CD4-positive, alpha-beta T cell (primary cell): ENCODE results near the gene THNSL1. TPM values are rescaled to one million over a fixed set of nuclear protein-coding genes. Genes with fewer than 3 reads are reported as not detected.

Experiments used
- ATAC-seq: fragments of 200-7000 bp; cut with Tn5 transposase; one replicate; pipeline ENCODE4 v1.10.0; 2022; ENCODE audit warnings: mild to moderate bottlenecking; ENCODE audit not compliant: poor library complexity
- CTCF ChIA-PET: fragments of 350-600 bp; sonication (Branson Sonifier 250); formaldehyde crosslinking; loops from one replicate; lab custom pipeline; 2021; ENCODE audit warnings: antibody characterized with exemption, inconsistent platforms; lab: Charles Lee
- POLR2A ChIA-PET: fragments of 350-600 bp; sonication (Branson Sonifier 250); formaldehyde crosslinking; loops from one replicate; lab custom pipeline; 2021; ENCODE audit warnings: antibody characterized with exemption, inconsistent platforms; lab: Charles Lee
- DNase-seq, 14 experiments: peaks; one replicate each; pipeline ENCODE4 v3.0.0-alpha.2; 2013 to 2020; ENCODE audit warnings: mixed read lengths in 2 of 14
- H3K27ac ChIP-seq, 2 donors: one replicate each; pipeline versions ENCODE4 v1.5.1 to v1.7.0; 2013; ENCODE audit warnings: low read length in 2 of 2, low read depth in 1 of 2, mild to moderate bottlenecking in 1 of 2
- H3K27me3 ChIP-seq, 2 experiments: 1 replicate in 1 of 2; 2 replicates in 1 of 2; pipeline versions ENCODE4 v1.6.1 to v1.7.0; 2013; ENCODE audit warnings: low read length in 2 of 2, control low read depth in 1 of 2, mild to moderate bottlenecking in 1 of 2, moderate library complexity in 1 of 2; ENCODE audit not compliant: insufficient read depth in 2 of 2, control insufficient read depth in 1 of 2
- H3K36me3 ChIP-seq: one replicate; pipeline ENCODE4 v1.6.1; 2013; ENCODE audit warnings: low read length, control low read depth; ENCODE audit not compliant: insufficient read depth
- H3K4me1 ChIP-seq: one replicate; pipeline ENCODE4 v1.6.1; 2013; ENCODE audit warnings: low read length, control low read depth; ENCODE audit not compliant: insufficient read depth
- H3K4me3 ChIP-seq: one replicate; pipeline ENCODE4 v1.5.1; 2013; ENCODE audit warnings: mild to moderate bottlenecking, low read length, moderate library complexity
- H3K9me3 ChIP-seq, 2 experiments: 1 replicate in 1 of 2; 2 replicates in 1 of 2; pipeline versions ENCODE4 v1.6.1 to v1.7.0; 2013; ENCODE audit warnings: low read length in 2 of 2, mild to moderate bottlenecking in 2 of 2, control low read depth in 1 of 2, moderate library complexity in 1 of 2; ENCODE audit not compliant: control insufficient read depth in 1 of 2, insufficient read depth in 1 of 2
- H3K27ac Mint-ChIP-seq: one replicate; pipeline ENCODE4 v1.8.0; 2020; ENCODE audit warnings: mixed read lengths
- H3K27me3 Mint-ChIP-seq: one replicate; pipeline ENCODE4 v1.8.0; 2021; ENCODE audit warnings: mixed read lengths
- H3K36me3 Mint-ChIP-seq: one replicate; pipeline ENCODE4 v1.8.0; 2021; ENCODE audit warnings: low read depth, mixed read lengths
- H3K4me1 Mint-ChIP-seq: one replicate; pipeline ENCODE4 v1.8.0; 2021; ENCODE audit warnings: low read depth, mixed read lengths
- H3K4me3 Mint-ChIP-seq: one replicate; pipeline ENCODE4 v1.8.0; 2020; ENCODE audit warnings: mild to moderate bottlenecking, mixed read lengths
- H3K9me3 Mint-ChIP-seq: one replicate; pipeline ENCODE4 v1.8.0; 2020; ENCODE audit warnings: mixed read lengths
- intact Hi-C, 2 experiments: fragments of 100-400 bp; cut with DNase I in 1 of 2; cut with micrococcal nuclease in 1 of 2; formaldehyde crosslinking; loops; one replicate each; pipeline versions ENCODE4 v1.15.1 to v1.9.0; 2023 to 2025; cut with DNase I, micrococcal nuclease
- total RNA-seq, 174 experiments: library from RNA in 2 of 174; stranded (reverse) in 2 of 174; gene quantifications; one replicate each; pipeline ENCODE4 v1.2.3 and lab custom pipeline; 2021 to 2026
- TF ChIP-seq, protein P1 (sequence below): fragments of 200-600 bp; IDR thresholded peaks from one replicate; pipeline ENCODE4 v1.8.0; 2022; ENCODE audit warnings: antibody characterized with exemption, mild to moderate bottlenecking

The THNSL1 gene
- total RNA-seq, 2 experiments from 2014 or later = 0.31 to 0.52 TPM

DNA sequence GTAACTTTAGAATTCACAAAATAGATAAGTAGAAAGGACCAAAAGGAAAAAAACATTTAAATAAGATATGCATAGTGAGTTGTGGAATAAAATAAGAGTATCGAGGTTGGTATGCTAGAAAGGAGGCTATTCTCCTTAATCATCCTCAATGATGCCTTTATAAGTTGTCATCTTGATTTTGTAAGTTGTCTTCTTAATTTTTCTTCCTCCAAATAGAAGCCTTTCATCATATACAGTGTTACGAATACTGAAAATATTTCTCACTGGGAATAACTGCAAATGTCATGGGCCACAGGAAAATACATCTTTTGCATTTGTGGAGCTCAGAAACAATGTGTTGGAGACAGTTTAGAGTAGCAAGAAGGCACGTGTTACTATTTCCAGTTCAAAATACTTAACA, 32.5 kb upstream of the THNSL1 start:
- Mint-ChIP-seq H3K36me3 (no peaks in the 10 kb centered on the region), H3K4me3 (no peak overlapping the region), H3K27me3 (no peaks in the 10 kb centered on the region), H3K27ac (no peak overlapping the region), H3K9me3 (no peaks in the 10 kb centered on the region), H3K4me1 (peaks cover 13% of the 10 kb centered on the region)
- ChIA-PET CTCF (no interaction called here), POLR2A (no interaction called here)
- intact Hi-C loops = no loop called here
- Histone ChIP-seq H3K4me3 (no peak overlapping the region), H3K36me3 (no peaks in the 10 kb centered on the region), H3K9me3 (no peaks in the 10 kb centered on the region), H3K27me3 (no peaks in the 10 kb centered on the region), H3K27ac (no peak overlapping the region), H3K4me1 (no peaks in the 10 kb centered on the region)
- DNase-seq (no peak), ATAC-seq (no peak)
- TF ChIP-seq, protein P1, sequence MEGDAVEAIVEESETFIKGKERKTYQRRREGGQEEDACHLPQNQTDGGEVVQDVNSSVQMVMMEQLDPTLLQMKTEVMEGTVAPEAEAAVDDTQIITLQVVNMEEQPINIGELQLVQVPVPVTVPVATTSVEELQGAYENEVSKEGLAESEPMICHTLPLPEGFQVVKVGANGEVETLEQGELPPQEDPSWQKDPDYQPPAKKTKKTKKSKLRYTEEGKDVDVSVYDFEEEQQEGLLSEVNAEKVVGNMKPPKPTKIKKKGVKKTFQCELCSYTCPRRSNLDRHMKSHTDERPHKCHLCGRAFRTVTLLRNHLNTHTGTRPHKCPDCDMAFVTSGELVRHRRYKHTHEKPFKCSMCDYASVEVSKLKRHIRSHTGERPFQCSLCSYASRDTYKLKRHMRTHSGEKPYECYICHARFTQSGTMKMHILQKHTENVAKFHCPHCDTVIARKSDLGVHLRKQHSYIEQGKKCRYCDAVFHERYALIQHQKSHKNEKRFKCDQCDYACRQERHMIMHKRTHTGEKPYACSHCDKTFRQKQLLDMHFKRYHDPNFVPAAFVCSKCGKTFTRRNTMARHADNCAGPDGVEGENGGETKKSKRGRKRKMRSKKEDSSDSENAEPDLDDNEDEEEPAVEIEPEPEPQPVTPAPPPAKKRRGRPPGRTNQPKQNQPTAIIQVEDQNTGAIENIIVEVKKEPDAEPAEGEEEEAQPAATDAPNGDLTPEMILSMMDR = no peak

DNA sequence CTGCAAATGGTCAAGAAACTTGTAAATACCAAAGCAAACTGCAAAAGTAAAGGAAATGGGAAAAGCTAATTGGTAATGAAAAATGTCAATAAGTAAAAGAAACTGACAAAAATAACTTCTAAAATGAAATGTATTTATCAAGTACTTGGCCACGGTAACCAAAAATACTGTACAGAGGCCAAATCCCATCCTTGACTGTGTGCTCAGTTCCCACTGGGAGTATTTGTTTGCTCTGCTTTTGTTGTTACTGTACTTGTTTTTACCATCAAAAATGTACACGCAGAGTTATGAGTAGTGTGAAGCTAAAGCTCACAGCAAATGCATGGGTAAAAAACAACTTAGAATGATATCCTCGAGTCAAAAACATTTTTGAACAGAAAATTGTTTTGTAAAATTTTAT, 31.5 kb upstream of the THNSL1 start:
- POLR2A ChIA-PET = no interaction called here
- no peaks in the 10 kb centered on the region for H3K27me3 Mint-ChIP-seq
- ATAC-seq (no peak), DNase-seq (no peak)
- no peaks in the 10 kb centered on the region for H3K4me1 ChIP-seq
- CTCF ChIA-PET = no interaction called here
- no peak overlapping the region for H3K27ac Mint-ChIP-seq
- H3K9me3 Mint-ChIP-seq = no peaks in the 10 kb centered on the region
- intact Hi-C loops = loop anchor here in 1 of 2 experiments (5.0 kb wide), 1 partner anchor 97 kb away; no protein-coding TSS in a partner anchor
- no peak overlapping the region for H3K27ac ChIP-seq
- TF ChIP-seq, protein P1 = no peak
- no peaks in the 10 kb centered on the region for H3K36me3 Mint-ChIP-seq
- H3K4me1 Mint-ChIP-seq = peaks cover 13% of the 10 kb centered on the region
- H3K4me3 ChIP-seq = no peak overlapping the region
- no peaks in the 10 kb centered on the region for H3K9me3 ChIP-seq
- no peak overlapping the region for H3K4me3 Mint-ChIP-seq
- no peaks in the 10 kb centered on the region for H3K36me3 ChIP-seq
- H3K27me3 ChIP-seq = no peaks in the 10 kb centered on the region

DNA sequence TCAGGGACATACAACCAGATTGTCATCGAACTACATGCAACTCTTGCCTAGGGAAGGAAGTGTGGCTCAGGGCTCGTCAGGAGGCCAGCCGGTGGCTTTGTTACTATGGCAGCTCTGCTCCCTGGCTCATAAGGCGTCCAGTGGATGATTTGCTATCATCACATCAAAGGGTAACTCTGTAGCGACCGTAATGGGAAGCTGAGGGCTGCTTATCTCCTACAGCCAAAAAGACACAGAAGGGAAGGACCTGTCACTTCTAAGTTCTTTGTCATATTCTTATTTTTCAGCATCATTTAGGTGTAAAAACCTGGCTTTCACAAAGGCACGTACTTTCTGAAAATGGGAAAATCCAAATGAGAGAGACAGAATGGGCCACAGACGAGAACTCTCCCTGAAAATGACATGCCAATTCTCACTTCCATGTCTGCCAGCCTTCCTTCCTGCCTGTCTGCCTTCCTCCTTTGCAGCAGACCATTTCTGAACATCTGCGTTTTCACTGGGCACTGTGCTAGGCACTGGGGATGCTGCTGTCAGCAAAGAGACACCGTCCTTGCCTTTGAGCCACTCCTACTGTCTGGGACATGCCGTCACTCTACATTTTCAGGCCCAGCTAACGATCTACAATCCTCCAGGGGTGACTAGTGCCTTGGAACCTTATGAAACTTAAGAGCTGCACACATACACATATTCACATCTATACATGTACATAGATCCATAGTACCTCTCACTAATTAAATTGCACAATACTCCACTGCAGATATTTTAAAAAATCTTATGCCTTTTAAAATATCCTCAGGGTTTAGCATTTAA, 27.4 kb upstream of the THNSL1 start:
- peaks cover 3% of the 10 kb centered on the region for H3K27me3 Mint-ChIP-seq
- POLR2A ChIA-PET = interaction anchor here (0.7 kb wide), 1 partner anchor 366 kb away, joined by 4 read pairs; no protein-coding TSS in a partner anchor
- H3K9me3 Mint-ChIP-seq = no peaks in the 10 kb centered on the region

More for the DNA sequence above, 27.4 kb upstream of the THNSL1 start:
- H3K4me1 ChIP-seq = no peaks in the 10 kb centered on the region
- no peak overlapping the region for H3K27ac Mint-ChIP-seq
- ATAC-seq (no peak), DNase-seq (no peak)
- no peaks in the 10 kb centered on the region for H3K36me3 ChIP-seq
- no peak overlapping the region for H3K27ac ChIP-seq
- TF ChIP-seq, protein P1 = no peak
- H3K4me3 Mint-ChIP-seq = no peak overlapping the region
- no peak overlapping the region for H3K4me3 ChIP-seq
- no peaks in the 10 kb centered on the region for H3K27me3 ChIP-seq
- CTCF ChIA-PET = no interaction called here
- H3K36me3 Mint-ChIP-seq = no peaks in the 10 kb centered on the region
- no peaks in the 10 kb centered on the region for H3K4me1 Mint-ChIP-seq
- no peaks in the 10 kb centered on the region for H3K9me3 ChIP-seq
- intact Hi-C loops = loop anchor here in 1 of 2 experiments (5.0 kb wide), 1 partner anchor 93 kb away; no protein-coding TSS in a partner anchor
